HG02678 (cell line): ENCODE measurements around the gene CERK.

ENCODE experiments used
- ATAC-seq: cut with Tn5 transposase; IDR thresholded peaks from one replicate; pipeline ENCODE4 v1.9.1; 2021; ENCODE audit warnings: mild to moderate bottlenecking, moderate library complexity; ENCODE audit not compliant: unreplicated experiment

CERK gene

DNA sequence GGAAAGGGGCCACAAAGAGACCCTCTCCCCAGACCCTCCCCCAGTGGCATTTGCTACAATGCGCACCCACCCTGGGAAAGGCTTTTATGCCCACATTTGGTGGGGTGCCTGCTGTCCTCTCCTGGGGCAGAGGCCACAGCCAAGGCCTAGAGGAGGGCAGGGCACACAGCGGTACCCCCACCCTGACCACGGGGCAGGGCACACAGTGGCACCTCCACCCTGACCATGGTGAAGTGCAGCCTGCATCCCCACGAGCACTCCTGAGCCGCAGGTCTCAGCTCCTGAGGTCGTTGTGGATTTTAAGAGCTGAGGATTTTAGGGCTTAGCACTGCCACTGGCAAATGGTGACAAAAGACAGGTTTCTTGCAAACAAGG is 34.1 kb downstream of the CERK start:
- no peak for ATAC-seq

DNA sequence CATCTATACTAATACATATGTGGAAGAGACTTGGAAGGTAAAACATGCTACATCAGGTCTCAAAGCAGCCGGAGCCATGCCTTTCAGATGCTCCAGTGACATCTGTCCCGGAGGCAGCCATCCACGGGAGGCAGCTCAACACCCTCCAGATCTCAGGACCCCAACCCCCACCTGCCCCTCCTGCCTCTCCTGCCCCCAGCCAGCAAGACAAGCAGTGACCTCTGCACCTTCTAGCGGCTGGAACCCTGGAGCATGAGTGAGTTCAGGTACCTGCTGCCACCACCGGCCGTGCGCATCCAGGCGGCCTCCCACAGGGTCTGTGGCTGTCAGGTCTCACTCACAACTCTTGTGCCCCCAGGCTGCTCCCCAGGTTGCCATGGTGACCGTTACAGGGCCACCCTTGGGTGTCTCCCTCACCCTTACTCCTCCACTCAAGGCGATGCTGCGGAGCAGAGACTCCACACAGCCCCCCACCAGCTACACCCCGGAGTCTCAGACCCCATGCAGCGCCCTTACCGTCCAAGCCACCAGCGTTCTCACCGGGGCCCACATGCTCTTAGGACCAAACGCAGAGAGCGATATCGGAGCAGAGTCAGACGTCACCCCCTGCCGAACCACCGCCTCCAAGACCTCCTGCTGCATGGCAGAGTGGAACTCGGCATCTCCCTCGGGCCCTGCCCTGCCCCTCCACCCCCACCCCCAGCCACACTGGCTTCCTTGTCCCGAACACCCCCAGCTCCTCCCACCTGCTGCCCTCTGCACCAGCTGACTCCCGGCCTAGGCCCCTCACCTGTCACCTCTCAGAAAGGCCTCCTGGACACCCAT is 34.7 kb downstream of the CERK start:
- no peak for ATAC-seq

DNA sequence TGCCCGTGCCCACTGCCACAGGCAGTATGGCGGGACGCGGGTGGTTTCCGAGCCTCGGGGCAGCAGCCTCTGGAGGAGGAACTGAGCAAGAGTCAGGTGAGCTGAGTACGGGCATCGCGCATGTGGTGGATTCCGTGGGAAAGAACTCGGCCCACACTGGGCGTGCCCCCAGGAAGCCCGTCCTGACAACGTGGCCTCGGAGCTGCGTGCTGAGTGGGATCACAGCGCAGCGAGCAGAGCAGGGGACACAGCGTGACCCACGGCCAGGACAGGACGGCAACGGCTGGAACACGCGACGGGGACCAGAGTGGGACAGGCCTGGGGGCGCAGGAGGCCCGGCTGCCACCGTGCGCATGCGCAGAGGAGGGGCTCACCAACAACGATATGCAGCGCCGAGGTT is 36.8 kb downstream of the CERK start:
- no peak for ATAC-seq

DNA sequence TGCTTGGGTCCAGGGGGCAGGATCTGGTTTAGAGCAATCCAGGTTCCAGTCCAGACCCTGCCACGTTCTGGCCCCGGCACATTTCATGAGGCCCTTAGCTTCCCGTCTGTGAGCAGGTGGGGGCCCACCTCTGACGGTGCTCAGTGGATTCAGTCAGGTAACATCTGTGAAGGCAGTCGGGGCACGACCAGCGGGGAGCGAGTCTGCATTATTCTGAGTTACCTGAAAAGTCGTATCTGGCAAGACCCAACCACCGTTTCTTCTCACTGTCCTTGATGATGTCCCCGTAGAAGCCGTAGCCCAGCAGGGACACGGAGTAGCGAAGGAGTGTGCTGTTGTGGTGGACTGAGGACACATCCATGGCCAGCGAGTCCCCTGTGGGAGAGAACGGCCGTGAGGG is 39.0 kb downstream of the CERK start:
- no peak for ATAC-seq

DNA sequence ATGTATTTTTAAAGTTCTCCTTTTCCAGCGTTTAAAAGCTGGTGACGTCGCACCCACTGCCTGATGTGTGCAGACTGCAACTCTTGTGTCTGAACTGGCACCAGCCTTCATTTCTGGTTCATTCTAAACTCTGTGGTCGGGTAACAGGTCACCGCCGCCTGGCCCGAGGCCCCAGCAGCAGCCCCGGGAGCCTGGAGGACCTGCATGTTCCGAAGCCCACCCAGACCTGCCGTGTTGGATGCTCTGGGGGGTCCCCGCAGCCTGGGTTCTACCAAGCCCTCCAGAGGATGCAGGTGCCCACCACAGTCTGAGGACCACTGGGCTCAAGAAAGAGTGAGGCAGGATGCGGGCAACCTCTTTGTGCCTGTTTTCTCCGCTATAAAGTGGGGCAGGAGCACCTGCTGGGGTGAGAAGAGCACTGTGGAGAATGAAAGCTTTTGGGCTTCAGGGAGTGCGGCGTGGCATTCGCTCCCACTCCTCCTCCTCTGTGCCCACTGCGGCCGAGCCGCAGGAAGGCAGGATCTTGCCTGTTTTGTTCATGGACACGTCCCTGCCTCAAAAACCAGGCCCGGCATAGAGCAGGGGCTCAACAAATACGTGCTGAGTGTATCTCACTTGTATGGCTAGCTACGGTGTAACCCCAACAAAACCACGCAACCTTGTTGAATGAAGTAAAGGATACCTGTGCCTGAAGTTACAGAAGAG is 40.1 kb downstream of the CERK start:
- no peak for ATAC-seq

DNA sequence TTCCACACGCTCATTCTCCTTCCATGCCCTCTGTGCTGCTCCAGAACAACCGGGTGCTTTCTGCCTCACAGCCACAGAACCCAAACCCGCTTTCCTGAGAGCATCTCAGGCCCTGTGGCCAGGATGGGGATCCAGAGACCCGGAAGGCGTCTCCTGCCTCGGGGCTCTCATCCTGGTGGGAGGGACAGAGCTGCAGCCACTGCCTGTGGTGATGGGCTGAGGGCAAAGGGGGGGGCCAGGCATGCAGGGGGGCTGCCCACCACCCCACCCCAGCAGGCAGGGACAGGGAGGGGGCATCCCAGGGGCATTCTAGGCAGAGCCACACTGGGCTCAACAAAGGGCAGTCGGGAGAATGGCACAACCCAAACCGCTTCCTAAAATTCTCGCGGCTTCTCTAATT is 41.4 kb downstream of the CERK start:
- no peak for ATAC-seq

DNA sequence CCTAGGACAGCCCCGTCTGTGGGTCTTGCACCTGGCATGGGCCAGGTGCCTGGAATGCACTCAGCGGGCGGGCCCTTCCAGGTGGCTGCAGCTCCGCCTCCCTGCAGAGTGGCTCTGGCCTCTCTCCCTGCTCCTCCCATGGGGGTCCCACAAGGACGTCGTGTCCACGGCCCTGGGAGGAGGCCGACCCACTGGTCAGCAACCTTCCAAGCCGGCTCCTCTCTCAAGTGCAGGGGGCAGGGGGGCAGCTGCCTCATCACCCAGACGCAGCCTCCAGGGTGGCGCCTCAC is 41.9 kb downstream of the CERK start:
- no peak for ATAC-seq

DNA sequence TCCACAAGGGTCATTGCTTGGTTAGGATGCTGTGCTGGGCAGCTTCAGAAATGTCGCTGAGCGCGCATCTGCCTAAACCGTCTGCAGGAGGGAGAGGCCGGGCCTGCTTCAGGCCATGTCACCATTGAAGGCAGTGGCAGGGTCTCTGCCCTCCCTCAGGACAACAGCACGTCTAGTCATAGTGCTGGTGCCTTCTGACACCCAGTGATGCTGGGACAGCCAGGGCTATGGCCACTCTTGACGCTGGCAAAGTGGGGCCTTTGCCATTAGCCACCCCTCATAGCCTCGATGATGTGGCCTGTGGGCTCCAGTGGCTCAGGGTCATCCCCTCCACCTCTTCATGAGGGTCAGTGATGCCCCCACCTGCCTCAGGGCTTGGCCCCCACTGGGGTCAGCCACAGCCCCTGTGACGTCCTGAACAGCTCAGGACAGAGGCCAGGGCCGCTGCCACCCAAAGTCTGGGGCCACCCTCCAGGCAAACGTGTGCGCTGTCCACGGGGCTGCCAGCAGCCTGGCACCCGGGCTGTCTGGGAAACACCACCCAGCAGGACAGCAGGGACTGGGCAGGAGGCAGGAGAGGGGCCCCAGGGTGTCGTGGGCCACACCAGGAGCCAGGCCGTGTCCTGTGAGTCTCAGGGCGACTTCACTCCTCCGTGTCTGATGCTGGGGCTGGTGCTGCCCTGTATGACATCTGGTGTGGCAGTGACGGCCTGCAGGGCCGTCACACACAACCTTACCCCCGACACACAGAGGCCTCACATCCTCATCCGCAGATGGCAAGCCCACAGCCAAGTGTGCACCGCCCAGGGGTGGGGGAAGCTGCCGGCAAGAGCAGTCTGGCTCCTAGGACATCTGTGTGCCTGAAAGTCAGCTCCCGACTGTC is 42.5 kb downstream of the CERK start:
- no peak for ATAC-seq

DNA sequence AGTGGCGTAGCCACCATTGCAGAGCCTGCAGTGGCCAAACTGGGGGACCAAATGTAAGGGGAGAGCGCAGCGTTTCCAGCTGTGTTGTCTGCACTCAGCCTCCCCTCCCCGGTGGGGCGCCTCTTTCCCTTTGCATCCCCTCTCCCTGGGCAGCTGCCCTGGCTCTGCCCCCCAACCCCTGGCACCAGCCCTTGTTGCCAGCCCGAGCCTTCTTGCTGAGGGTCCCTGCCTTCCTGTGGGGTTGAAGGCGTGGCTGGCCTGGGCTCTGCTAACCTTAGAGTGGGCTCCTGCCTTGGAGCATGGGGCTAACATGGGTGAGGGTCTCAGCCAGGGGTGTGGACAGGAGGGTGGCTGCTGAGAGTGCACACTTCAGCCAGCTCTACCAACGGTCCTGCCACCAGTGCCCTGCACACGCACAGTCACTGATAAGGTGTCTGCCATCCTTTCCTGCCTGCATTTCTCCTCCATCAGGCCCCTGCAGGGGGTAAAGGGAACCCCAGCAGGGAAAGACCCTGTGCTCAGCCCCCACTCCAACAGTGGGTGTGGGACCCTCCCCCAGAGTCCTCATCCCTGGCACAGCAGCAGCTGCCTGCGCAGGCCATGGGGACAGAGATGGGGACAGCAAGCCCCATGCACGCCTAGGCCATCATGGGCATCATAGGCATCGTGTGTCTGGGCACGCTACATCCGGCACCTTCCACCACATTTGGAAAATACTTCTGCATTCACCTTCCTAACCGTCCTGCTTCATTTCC is 43.5 kb downstream of the CERK start:
- ATAC-seq, result no peak

DNA sequence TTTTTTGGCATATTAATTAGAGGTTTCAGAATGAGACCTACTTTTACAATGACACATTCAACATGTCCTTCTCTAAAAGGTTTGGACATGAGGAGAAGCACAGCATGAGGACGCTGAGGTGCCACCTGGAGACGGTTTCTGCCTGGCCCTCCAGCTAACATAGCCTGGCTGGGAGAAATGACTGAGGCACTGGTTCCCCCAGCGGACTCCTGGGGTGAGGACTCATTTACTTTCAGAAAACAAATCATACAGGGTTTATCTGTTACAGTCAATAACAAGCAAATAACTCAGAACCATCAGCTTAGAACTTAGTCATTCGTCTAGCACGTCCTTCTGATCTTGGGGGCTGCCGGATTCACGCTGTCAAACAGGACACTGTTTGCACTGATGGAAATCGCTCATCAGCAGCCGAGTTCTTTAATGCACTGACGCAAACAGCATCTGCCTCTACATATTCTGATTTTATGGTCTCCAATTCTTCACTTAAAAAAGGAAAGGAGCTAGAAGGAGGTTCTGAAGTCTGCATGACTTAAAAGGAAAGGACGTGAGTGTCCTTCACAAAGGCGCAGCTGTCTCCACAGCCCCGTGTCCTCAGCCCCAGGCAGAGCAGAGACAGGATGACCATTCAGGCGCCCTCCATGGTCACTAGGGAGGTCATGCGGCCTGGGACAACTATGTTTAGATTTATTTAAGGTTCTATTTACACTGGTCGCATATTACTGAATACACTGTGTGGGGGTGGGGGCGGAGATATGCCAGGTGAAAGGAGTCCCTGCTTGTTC is 44.2 kb downstream of the CERK start:
- ATAC-seq, result no peak

DNA sequence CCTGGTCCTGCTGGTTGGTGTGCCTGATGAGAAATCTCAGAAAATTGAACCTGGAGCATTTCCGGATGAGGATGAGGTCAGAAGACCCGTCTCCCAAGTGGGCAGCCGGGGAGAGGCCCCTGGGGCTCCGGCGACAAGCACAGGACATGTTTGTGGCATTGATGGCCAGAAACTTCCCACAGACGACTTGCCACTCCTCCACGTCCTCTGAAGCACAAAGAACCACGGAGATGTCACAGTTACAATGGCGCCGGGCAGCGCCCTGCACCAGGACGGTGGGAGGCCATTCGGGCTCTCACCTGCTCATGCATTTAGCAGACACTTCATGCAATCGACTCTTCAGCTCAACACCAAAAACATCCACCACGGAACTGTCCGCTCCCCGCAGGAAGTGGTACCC is 46.5 kb downstream of the CERK start:
- ATAC-seq, result no peak

DNA sequence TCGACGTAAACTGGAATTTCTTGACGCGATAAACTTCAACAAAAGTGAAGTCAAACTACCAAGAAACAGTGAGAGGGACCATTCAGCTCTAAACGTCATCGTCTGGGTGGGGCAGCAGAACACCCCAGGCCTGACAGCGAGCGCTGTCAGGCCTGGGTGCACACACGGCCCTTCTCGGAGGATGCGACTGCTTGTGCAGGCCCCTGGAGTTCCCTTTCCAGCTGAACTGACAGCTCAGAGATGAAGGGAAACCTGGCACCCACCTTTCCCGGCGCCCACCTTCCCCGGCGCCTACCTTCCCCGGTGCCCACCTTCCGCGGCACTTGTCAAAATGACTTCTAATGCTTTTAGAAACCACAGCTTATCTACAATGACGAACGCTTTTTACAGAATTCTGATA is 47.9 kb downstream of the CERK start:
- ATAC-seq, result no peak

DNA sequence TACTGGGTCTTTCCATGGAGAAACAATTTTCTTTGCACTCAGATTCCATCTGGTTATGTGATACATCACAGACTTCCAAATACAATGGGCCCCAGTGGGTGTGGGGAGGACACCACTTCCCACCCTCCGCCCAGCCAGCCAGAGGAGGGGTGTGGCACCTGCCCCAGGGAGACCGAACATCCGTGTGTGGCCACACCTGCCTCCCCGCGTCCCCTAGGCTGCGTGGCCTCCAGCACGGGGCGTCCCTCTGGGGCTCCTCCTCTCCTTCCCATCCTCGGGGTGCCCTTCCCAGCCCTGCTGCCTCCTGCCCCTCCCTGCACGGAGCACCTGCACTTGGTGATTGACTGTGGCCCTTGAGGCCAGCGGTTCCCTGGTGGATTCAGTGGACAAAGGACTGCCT is 49.1 kb downstream of the CERK start:
- no peak for ATAC-seq

DNA sequence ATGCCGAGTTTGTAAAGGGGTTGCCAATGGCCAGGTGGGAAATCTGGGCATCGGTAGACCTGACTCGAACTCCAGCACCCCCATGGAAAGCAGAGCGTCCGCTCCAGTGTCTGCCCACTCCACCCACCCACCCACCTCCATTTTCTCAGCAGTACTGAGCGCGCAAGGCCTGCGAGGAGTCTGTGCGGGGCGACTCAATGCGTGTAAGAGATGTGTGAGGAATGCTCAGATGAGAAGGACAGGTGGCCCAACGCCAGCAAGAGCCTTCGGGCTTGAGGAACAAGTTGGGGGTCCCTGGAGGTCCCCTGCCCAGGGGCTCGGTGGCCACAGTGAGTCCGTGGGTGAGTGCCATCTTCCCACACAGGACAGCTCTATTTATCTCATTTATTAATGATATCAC is 50.6 kb downstream of the CERK start:
- no peak for ATAC-seq

DNA sequence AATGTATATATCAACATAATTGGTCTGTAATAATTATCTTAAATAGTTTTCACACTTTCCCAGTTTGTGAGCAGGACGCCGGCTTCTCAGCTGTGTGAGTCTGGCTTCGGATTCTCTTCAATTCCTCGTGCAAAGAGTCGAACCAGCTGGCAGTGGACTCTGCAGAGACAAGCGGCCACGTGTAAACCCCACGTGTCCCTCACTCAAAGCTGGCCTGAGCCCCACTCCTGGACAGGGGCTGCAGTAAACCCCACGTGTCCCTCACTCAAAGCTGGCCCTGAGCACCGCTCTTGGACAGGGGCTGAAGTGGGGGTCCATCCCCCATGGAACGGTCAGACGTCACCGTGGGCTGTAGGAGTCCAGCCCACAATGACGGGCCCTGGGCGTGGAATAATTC is 51.0 kb downstream of the CERK start:
- ATAC-seq, result no peak

DNA sequence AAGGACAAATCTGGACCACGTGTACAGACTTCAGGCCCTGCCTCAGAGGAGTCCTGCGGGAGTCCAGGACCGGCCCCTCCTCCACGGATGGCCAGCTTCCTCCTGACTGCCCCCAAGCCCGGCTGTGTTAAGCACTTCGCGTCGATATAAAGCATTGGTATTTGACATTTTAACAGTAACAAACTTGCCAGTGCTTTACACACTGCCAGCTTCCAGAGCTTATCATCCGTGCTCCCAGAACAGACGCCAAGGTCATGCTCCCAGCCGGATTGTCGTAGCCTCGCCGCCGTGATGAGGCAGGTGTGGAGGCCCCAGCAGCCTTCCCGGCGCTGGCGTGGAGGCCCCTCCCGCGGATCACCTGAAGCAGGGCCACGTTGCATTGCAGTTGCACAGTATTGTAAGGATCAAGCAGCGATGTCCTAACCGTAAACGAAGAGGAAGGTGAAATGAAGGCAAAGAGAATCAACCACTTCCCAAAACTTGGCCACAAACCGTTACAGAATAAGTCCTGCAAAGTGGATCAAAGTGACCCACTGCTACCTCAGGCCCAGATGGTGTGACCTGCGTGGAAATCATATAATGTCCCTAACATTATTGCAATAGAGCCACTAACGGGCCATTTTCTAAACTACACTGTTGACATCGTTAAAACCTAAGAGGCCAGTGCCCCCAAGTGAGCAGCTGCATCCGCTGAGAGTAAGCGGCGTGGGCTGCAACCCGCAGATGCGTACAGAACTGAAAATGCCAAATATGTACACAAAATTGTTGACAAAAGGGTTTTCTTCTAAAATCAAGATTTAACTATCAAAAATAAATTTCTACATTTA is 51.6 kb downstream of the CERK start:
- ATAC-seq, result no peak

DNA sequence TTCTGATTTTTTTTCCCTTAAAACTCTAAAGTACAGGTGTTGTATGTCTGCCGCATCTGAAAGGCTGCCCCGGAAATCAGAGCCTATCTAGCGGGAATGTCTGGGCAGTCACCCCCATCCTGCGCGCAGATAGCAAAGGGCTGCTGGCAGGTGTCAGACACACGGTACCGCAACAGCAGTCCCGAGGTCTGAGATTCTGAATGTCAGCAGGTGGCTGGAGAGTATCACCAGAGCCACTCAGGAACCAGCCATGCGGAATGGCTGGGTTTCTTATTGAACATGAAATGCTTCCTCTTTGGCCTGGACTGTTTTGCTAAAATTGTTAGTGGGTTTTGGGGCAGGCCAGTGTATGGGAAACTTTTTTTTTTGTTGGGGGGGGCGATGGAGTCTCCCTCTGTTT is 53.3 kb downstream of the CERK start:
- peak; percentile 80 for ATAC-seq

DNA sequence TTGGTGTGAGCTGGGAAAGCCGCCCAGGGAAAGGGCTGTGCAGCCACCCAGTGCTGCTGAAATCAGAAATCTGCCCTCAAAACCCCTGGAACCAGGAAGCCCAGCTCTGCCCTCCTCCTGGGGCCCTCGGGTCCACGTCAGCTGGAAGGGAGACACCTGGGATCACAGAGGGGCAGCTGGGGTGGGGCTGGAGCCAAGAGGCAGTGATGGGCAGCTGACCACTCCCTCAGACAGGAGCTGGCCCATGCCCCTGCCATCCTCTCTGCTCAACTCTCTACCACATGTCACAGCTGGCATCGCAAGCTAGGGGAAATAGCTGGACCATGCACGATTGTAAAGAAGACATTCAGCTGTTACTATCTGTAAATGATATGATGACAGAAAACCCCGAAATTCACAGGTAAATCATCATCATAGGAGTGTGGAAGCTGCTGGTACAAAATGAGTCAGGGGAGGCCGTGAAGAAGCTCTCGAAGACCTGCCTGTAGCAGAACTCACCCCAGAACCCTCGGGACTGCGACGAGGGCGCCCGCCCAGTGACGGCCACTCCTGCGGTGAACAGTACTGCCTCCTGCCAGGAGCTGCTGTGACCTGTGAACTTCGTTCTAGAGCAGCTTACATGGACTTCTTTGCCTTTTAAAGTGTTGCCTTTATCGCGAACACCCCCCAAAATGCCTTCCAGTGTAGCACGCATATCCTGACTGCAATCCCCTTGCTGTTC is 55.9 kb downstream of the CERK start:
- no peak for ATAC-seq

DNA sequence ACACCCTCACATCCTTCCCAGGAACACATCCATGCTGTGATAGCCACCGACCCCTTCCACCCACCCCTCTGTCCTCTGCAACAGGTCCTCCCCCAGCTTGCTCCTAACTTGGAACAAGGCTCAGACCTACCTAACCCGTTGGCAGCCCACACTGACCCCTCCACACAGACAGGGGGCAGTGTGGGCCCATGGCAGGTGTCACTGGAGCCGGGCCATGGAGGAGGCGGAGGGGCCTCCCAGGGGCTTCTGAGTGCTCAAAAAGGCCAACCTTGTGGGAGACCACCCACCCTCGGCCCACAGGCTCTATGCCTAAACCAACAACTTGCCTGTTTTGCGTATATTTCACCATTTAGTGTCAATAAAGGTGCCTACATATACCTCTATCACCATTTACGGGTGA is 57.0 kb downstream of the CERK start:
- no peak for ATAC-seq
